Lung (tissue), 12 donors: ENCODE results near the gene TTC9B. TPM values are rescaled to one million over a fixed set of nuclear protein-coding genes. Genes with fewer than 3 reads are reported as not detected.

Experiments
- ATAC-seq: fragments of 200-7000 bp; cut with Tn5 transposase; one replicate; pipeline ENCODE4 v1.9.1; 2020; ENCODE audit warnings: moderate number of reproducible peaks; ENCODE audit not compliant: insufficient read depth, low FRiP score
- DNase-seq, 3 donors: peaks; one replicate each; pipeline ENCODE4 v3.0.0-alpha.2; 2013 to 2017
- H3K27ac ChIP-seq, 2 donors: one replicate each; pipeline ENCODE4 v1.5.1; 2013; ENCODE audit warnings: mild to moderate bottlenecking in 2 of 2, moderate library complexity in 2 of 2, control low read depth in 1 of 2, inconsistent platforms in 1 of 2, low read depth in 1 of 2, low read length in 1 of 2
- H3K27me3 ChIP-seq, 3 donors: one replicate each; pipeline ENCODE4 v1.5.1; 2013; ENCODE audit warnings: low read length in 2 of 3; ENCODE audit not compliant: control insufficient read depth in 3 of 3, insufficient read depth in 3 of 3
- H3K36me3 ChIP-seq, 4 donors: one replicate each; pipeline ENCODE4 v1.5.1; 2013; ENCODE audit warnings: low read length in 4 of 4, mild to moderate bottlenecking in 1 of 4, moderate library complexity in 1 of 4; ENCODE audit not compliant: control insufficient read depth in 4 of 4, insufficient read depth in 4 of 4
- H3K4me1 ChIP-seq, 5 donors: one replicate each; pipeline ENCODE4 v1.5.1; 2013; ENCODE audit warnings: low read length in 5 of 5, mild to moderate bottlenecking in 2 of 5, moderate library complexity in 1 of 5; ENCODE audit not compliant: control insufficient read depth in 5 of 5, insufficient read depth in 5 of 5
- H3K4me3 ChIP-seq: one replicate; pipeline ENCODE4 v1.5.1; 2013; ENCODE audit warnings: mild to moderate bottlenecking, control low read depth, moderate library complexity
- H3K9ac ChIP-seq, 2 donors: one replicate each; pipeline ENCODE4 v1.5.1; 2013; ENCODE audit warnings: low read length in 2 of 2, control low read depth in 1 of 2; ENCODE audit not compliant: insufficient read depth in 1 of 2
- H3K9me3 ChIP-seq, 4 donors: one replicate each; pipeline ENCODE4 v1.5.1; 2013; ENCODE audit warnings: low read length in 3 of 4, mild to moderate bottlenecking in 1 of 4, moderate library complexity in 1 of 4; ENCODE audit not compliant: control insufficient read depth in 4 of 4, insufficient read depth in 3 of 4
- CTCF ChIP-seq: IDR thresholded peaks from 2 replicates; pipeline ENCODE4 v1.5.1; 2012; ENCODE audit warnings: mild to moderate bottlenecking; ENCODE audit errors: control extremely low read depth, extremely low read depth
- WGBS, 2 donors: extraction: QIAGEN DNeasy Blood & Tissue Kit; methylation state at CpG; one replicate each; pipeline ENCODE4 v1.1.7; 2013; 5-methylcytosine and 5-hydroxymethylcytosine counted together
- polyA plus RNA-seq, 2 donors: library from polyadenylated mRNA; stranded (reverse); fragments of 200-250 nt; gene quantifications; one replicate each; pipeline ENCODE4 v1.2.1, GENCODE V29; 2013
- total RNA-seq, 2 donors: library from RNA; depleted of rRNA in 1 of 2; stranded (reverse); fragments of >200 nt in 1 of 2; gene quantifications; one replicate each; pipeline ENCODE4 v1.2.1, GENCODE V29; 2014 to 2021
- donor health status: control.
- donor health status: control.
- donor health status: Bipolar disorder and iron deficiency.
- donor health status: healthy.
- donor health status: DM: yes; HTN: yes; CAD: no.

The TTC9B gene
- total and polyA plus RNA-seq, 4 donors = not detected

GRCh38 chr19:40210889-40211288 is 7.3 kb downstream of the TTC9B start:
- no peaks in the 10 kb centered on the region for H3K9me3 ChIP-seq
- no peak for TF ChIP-seq CTCF
- H3K27me3 ChIP-seq = peaks cover 0 to under 1% (median 0%) of the 10 kb centered on the region in 3 donors
- no peak overlapping the region for H3K4me3 ChIP-seq
- WGBS, 2 donors = 95 to 99% methylated on average over 5 of the region's 5 CpGs
- ATAC-seq (no peak), DNase-seq (no peak)
- peaks cover 0 to 13% (median 2%) of the 10 kb centered on the region in 4 donors for H3K36me3 ChIP-seq
- H3K4me1 ChIP-seq = peaks cover 0 to 8% (median 0%) of the 10 kb centered on the region in 5 donors
- no peak overlapping the region for H3K27ac ChIP-seq
- no peak overlapping the region for H3K9ac ChIP-seq

DNA sequence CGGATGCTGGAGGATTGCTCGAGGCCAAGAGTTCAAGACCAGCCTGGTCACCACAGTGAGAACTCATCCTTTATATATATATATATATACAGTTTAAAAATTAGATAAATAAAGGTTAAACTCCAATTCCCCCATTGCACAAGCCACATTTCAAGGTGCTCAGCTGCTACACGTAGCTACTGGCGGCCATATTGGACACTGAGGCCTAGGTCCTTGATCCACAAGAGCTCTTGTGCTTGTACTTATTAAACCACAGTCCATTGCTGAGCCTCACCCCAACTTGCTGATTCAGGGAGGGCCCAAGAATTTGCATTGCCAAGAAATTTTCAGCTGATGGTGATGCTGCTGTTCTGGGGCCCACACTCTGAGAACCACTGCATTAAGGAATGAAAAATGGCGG is 9.6 kb downstream of the TTC9B start:
- Histone ChIP-seq H3K9me3 (peaks cover 0 to 5% (median 0%) of the 10 kb centered on the region in 4 donors), H3K9ac (no peak overlapping the region), H3K27ac (no peak overlapping the region), H3K4me3 (no peak overlapping the region), H3K27me3 (no peaks in the 10 kb centered on the region), H3K4me1 (peaks cover 0 to 8% (median 0%) of the 10 kb centered on the region in 5 donors), H3K36me3 (peaks cover 0 to 30% (median 9%) of the 10 kb centered on the region in 4 donors)
- no peak for ATAC-seq
- no peak for DNase-seq
- 92% methylated on average over 5 of the region's 5 CpGs for WGBS, 2 donors
- TF ChIP-seq CTCF = no peak

GRCh38 chr19:40205760-40206159 is 12.4 kb downstream of the TTC9B start:
- 94 to 97% methylated on average over 19 to 21 of the region's 21 CpGs for WGBS, 2 donors
- DNase-seq (no peak), ATAC-seq (no peak)

More at GRCh38 chr19:40205760-40206159, 12.4 kb downstream of the TTC9B start:
- TF ChIP-seq CTCF = no peak
- Histone ChIP-seq H3K4me1 (peaks cover 0 to 8% (median 0%) of the 10 kb centered on the region in 5 donors), H3K9ac (no peak overlapping the region), H3K9me3 (peaks cover 0 to 5% (median 0%) of the 10 kb centered on the region in 4 donors), H3K4me3 (no peak overlapping the region), H3K36me3 (peaks cover 3 to 26% (median 12%) of the 10 kb centered on the region in 4 donors), H3K27ac (no peak overlapping the region), H3K27me3 (no peaks in the 10 kb centered on the region)
